ENCODE results near the gene ACRBP.

Gene ACRBP

GRCh38 chr12:6646276-6647082, 753 bp downstream of the ACRBP start:
- DNase-seq (ENCODE audit: low read depth): no peak

GRCh38 chr12:6644903-6645302, 2.3 kb downstream of the ACRBP start:
- no peak for DNase-seq (ENCODE audit: low read depth)

- DNase-seq (ENCODE audit: low read depth): no peak
These were observed 3.0 kb downstream of the ACRBP start for GRCh38 chr12:6644257-6644596.

- DNase-seq (ENCODE audit: low read depth): no peak
These were observed 3.5 kb downstream of the ACRBP start for GRCh38 chr12:6643569-6644256.

- DNase-seq (ENCODE audit: low read depth): no peak
These were observed 6.1 kb downstream of the ACRBP start for GRCh38 chr12:6641131-6641530.

- no peak for DNase-seq (ENCODE audit: low read depth)
These were observed 6.7 kb downstream of the ACRBP start for GRCh38 chr12:6640497-6640896.

GRCh38 chr12:6639151-6639801, 8.0 kb downstream of the ACRBP start:
- DNase-seq (ENCODE audit: low read depth): no peak

- no peak for DNase-seq (ENCODE audit: low read depth)
These were observed 8.9 kb downstream of the ACRBP start for GRCh38 chr12:6638305-6638704.

GRCh38 chr12:6635856-6636531, 11.2 kb downstream of the ACRBP start, which contains the start of gene LPAR5:
Gene LPAR5 (minus strand): TSS chr12:6635959. CDS start chr12:6621248, 14,711 bp downstream.
- DNase-seq (ENCODE audit: low read depth): no peak

GRCh38 chr12:6635375-6635855, 11.8 kb downstream of the ACRBP start:
- peak; percentile 56 for DNase-seq (ENCODE audit: low read depth)

GRCh38 chr12:6632026-6632983, 14.9 kb downstream of the ACRBP start:
- no peak for DNase-seq (ENCODE audit: low read depth)

GRCh38 chr12:6631549-6631961, 15.7 kb downstream of the ACRBP start:
- no peak for DNase-seq (ENCODE audit: low read depth)

- no peak for DNase-seq (ENCODE audit: low read depth)
These were observed 16.5 kb downstream of the ACRBP start for GRCh38 chr12:6630736-6631135.

- DNase-seq (ENCODE audit: low read depth): no peak
These were observed 19.6 kb downstream of the ACRBP start for GRCh38 chr12:6627616-6628015.

GRCh38 chr12:6626654-6627283, 20.5 kb downstream of the ACRBP start:
- no peak for DNase-seq (ENCODE audit: low read depth)

GRCh38 chr12:6620885-6621274, 26.4 kb downstream of the ACRBP start:
- DNase-seq (ENCODE audit: low read depth): no peak

- no peak for DNase-seq (ENCODE audit: low read depth)
These were observed 26.9 kb downstream of the ACRBP start for GRCh38 chr12:6620137-6620884.

- no peak for DNase-seq (ENCODE audit: low read depth)
These were observed 28.6 kb downstream of the ACRBP start for GRCh38 chr12:6618483-6619225.

GRCh38 chr12:6615802-6616201, 31.4 kb downstream of the ACRBP start:
- DNase-seq (ENCODE audit: low read depth): no peak

Data from stimulated activated CD8-positive, alpha-beta memory T cell treated with anti-CD3 and anti-CD28 coated beads, Interleukin-4, amount 100 ng/mL, for 24 hours (primary cell).